UCSD-AML1 (cell line): ENCODE measurements around the gene HDAC9.

Experiments
- DNase-seq: peaks from one replicate; lab custom pipeline; 2025; ENCODE audit not compliant: unreplicated experiment; lab: John Stamatoyannopoulos, UW

HDAC9 gene

GRCh38 chr7:18495412-18496340 lies at the start of gene HDAC9:
Gene HDAC9 (plus strand): TSS chr7:18495749. CDS start chr7:18496303, 554 bp downstream.
- peak; percentile 8 for DNase-seq

GRCh38 chr7:18445916-18446520 lies 49.5 kb upstream of the HDAC9 start:
- DNase-seq, result no peak

GRCh38 chr7:18450019-18450418 lies 45.5 kb upstream of the HDAC9 start:
- no peak for DNase-seq

GRCh38 chr7:18455606-18456005 lies 39.9 kb upstream of the HDAC9 start:
- no peak for DNase-seq

GRCh38 chr7:18457832-18458231 lies 37.7 kb upstream of the HDAC9 start:
- no peak for DNase-seq

- DNase-seq, result peak; percentile 6
Observed at GRCh38 chr7:18458830-18459229, 36.7 kb upstream of the HDAC9 start.

- no peak for DNase-seq
Observed at GRCh38 chr7:18459484-18460245, 35.9 kb upstream of the HDAC9 start.

- no peak for DNase-seq
Observed at GRCh38 chr7:18461785-18462467, 33.6 kb upstream of the HDAC9 start.

- no peak for DNase-seq
Observed at GRCh38 chr7:18464830-18465229, 30.7 kb upstream of the HDAC9 start.

GRCh38 chr7:18467011-18467410 lies 28.5 kb upstream of the HDAC9 start:
- DNase-seq, result no peak

GRCh38 chr7:18468795-18469194 lies 26.8 kb upstream of the HDAC9 start:
- DNase-seq, result no peak

GRCh38 chr7:18469316-18469715 lies 26.2 kb upstream of the HDAC9 start:
- no peak for DNase-seq

GRCh38 chr7:18471476-18472160 lies 23.9 kb upstream of the HDAC9 start:
- DNase-seq, result no peak

GRCh38 chr7:18472161-18472483 lies 23.4 kb upstream of the HDAC9 start:
- DNase-seq, result no peak

GRCh38 chr7:18473119-18473518 lies 22.4 kb upstream of the HDAC9 start:
- DNase-seq, result no peak

GRCh38 chr7:18474944-18475343 lies 20.6 kb upstream of the HDAC9 start:
- DNase-seq, result no peak

- no peak for DNase-seq
Observed at GRCh38 chr7:18475488-18475887, 20.1 kb upstream of the HDAC9 start.

- no peak for DNase-seq
Observed at GRCh38 chr7:18481776-18482175, 13.8 kb upstream of the HDAC9 start.

GRCh38 chr7:18488049-18488448 lies 7.5 kb upstream of the HDAC9 start:
- DNase-seq, result no peak

- no peak for DNase-seq
Observed at GRCh38 chr7:18489624-18490023, 5.9 kb upstream of the HDAC9 start.

GRCh38 chr7:18491871-18492270 lies 3.7 kb upstream of the HDAC9 start:
- DNase-seq, result no peak
